ENCODE results near the gene PLEKHA1.

- TF ChIP-seq CTCF (IDR thresholded peaks at IDR 0.05) (no peak), POLR2A (IDR thresholded peaks at IDR 0.05) (no peak)
These were observed 76.0 kb downstream of the PLEKHA1 start for GRCh38 chr10:122450353-122450990.
